ENCODE measurements around the gene SNRNP35. TPM values are rescaled to one million over a fixed set of nuclear protein-coding genes. Genes with fewer than 3 reads are reported as not detected.
A peak's percentile ranks its signal among the peaks of the same experiment; 100 is the strongest.

Gene SNRNP35
- total and polyA plus RNA-seq, 9 of the 15 experiments (the other 6 are each of a cell fraction or from before 2014, with no cell fraction given), result 17.7 to 41.0 (median 25.5) TPM

DNA sequence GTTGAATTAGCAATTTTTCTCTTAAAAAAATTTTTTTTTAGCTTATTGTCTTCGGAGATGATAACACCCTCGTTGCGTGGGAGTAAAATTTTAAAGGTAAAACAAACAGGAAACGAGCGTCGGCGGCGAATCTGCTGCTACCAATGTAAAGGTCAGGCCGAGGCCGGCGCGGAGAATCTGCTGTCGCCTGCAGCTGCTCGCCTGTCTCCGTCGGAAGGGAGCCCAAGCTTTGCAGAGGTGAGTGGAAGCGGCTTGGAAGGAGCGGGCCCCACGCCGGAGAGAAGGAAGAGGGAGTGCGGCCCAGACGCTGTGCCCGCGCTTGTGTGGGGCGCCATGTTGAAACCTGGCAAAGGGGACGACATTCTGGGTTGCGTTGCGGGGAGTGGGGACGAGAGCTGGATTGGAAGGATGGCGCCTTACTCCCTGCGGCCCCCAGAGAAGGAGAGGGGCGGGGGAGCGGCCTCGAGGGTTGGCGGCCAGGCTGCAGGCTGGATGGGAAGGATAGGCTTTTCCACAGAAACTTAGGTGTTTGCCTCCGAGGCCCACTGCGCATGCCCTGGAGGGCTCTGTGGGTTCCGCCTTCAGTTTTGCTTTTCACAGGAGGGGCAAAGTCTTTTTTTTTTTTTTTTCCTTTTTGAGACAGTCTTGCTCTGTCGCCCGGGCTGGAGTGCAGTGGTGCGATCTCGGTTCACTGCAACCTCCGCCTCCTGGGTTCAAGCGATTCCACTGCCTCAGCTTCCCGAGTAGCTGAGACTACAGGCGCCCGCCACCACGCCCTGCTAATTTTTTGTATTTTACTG, at the start of gene SNRNP35 (continued):
- TF ChIP-seq, protein P1, sequence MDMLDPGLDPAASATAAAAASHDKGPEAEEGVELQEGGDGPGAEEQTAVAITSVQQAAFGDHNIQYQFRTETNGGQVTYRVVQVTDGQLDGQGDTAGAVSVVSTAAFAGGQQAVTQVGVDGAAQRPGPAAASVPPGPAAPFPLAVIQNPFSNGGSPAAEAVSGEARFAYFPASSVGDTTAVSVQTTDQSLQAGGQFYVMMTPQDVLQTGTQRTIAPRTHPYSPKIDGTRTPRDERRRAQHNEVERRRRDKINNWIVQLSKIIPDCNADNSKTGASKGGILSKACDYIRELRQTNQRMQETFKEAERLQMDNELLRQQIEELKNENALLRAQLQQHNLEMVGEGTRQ (CRISPR knock-in tag; IDR thresholded peaks at IDR 0.05), result no peak
- TF ChIP-seq ZC3H4 (CRISPR knock-in tag; IDR thresholded peaks at IDR 0.05; ENCODE audit: borderline replicate concordance), result no peak
- TF ChIP-seq ZNF347 (CRISPR knock-in tag; IDR thresholded peaks at IDR 0.05; ENCODE audit: low read depth), result no peak
- no peak for TF ChIP-seq SMC3 (conservative IDR thresholded peaks at IDR 0.05; ENCODE audit: insufficient read depth, low read depth, low read length)
- no peak for TF ChIP-seq ZNF830 (CRISPR knock-in tag; IDR thresholded peaks at IDR 0.05)
- no peak for TF ChIP-seq DNMT1 (IDR thresholded peaks at IDR 0.05)
- no peak for TF ChIP-seq ZSCAN32 (CRISPR knock-in tag; IDR thresholded peaks at IDR 0.05)
- TF ChIP-seq, protein P2, sequence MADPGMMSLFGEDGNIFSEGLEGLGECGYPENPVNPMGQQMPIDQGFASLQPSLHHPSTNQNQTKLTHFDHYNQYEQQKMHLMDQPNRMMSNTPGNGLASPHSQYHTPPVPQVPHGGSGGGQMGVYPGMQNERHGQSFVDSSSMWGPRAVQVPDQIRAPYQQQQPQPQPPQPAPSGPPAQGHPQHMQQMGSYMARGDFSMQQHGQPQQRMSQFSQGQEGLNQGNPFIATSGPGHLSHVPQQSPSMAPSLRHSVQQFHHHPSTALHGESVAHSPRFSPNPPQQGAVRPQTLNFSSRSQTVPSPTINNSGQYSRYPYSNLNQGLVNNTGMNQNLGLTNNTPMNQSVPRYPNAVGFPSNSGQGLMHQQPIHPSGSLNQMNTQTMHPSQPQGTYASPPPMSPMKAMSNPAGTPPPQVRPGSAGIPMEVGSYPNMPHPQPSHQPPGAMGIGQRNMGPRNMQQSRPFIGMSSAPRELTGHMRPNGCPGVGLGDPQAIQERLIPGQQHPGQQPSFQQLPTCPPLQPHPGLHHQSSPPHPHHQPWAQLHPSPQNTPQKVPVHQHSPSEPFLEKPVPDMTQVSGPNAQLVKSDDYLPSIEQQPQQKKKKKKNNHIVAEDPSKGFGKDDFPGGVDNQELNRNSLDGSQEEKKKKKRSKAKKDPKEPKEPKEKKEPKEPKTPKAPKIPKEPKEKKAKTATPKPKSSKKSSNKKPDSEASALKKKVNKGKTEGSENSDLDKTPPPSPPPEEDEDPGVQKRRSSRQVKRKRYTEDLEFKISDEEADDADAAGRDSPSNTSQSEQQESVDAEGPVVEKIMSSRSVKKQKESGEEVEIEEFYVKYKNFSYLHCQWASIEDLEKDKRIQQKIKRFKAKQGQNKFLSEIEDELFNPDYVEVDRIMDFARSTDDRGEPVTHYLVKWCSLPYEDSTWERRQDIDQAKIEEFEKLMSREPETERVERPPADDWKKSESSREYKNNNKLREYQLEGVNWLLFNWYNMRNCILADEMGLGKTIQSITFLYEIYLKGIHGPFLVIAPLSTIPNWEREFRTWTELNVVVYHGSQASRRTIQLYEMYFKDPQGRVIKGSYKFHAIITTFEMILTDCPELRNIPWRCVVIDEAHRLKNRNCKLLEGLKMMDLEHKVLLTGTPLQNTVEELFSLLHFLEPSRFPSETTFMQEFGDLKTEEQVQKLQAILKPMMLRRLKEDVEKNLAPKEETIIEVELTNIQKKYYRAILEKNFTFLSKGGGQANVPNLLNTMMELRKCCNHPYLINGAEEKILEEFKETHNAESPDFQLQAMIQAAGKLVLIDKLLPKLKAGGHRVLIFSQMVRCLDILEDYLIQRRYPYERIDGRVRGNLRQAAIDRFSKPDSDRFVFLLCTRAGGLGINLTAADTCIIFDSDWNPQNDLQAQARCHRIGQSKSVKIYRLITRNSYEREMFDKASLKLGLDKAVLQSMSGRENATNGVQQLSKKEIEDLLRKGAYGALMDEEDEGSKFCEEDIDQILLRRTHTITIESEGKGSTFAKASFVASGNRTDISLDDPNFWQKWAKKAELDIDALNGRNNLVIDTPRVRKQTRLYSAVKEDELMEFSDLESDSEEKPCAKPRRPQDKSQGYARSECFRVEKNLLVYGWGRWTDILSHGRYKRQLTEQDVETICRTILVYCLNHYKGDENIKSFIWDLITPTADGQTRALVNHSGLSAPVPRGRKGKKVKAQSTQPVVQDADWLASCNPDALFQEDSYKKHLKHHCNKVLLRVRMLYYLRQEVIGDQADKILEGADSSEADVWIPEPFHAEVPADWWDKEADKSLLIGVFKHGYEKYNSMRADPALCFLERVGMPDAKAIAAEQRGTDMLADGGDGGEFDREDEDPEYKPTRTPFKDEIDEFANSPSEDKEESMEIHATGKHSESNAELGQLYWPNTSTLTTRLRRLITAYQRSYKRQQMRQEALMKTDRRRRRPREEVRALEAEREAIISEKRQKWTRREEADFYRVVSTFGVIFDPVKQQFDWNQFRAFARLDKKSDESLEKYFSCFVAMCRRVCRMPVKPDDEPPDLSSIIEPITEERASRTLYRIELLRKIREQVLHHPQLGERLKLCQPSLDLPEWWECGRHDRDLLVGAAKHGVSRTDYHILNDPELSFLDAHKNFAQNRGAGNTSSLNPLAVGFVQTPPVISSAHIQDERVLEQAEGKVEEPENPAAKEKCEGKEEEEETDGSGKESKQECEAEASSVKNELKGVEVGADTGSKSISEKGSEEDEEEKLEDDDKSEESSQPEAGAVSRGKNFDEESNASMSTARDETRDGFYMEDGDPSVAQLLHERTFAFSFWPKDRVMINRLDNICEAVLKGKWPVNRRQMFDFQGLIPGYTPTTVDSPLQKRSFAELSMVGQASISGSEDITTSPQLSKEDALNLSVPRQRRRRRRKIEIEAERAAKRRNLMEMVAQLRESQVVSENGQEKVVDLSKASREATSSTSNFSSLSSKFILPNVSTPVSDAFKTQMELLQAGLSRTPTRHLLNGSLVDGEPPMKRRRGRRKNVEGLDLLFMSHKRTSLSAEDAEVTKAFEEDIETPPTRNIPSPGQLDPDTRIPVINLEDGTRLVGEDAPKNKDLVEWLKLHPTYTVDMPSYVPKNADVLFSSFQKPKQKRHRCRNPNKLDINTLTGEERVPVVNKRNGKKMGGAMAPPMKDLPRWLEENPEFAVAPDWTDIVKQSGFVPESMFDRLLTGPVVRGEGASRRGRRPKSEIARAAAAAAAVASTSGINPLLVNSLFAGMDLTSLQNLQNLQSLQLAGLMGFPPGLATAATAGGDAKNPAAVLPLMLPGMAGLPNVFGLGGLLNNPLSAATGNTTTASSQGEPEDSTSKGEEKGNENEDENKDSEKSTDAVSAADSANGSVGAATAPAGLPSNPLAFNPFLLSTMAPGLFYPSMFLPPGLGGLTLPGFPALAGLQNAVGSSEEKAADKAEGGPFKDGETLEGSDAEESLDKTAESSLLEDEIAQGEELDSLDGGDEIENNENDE (IDR thresholded peaks at IDR 0.05; ENCODE audit: low read depth, low read length), result no peak
- TF ChIP-seq BRCA1 (IDR thresholded peaks at IDR 0.05), result no peak
- no peak for TF ChIP-seq BRCA1 (CRISPR knock-in tag; IDR thresholded peaks at IDR 0.05)
- TF ChIP-seq ATF7 (IDR thresholded peaks at IDR 0.05), result no peak; the same call in 1 of the 2 replicates
- no peak for TF ChIP-seq FOS (IDR thresholded peaks at IDR 0.05; ENCODE audit: extremely low read depth, insufficient read length)
- no peak for TF ChIP-seq RHOXF2B (CRISPR knock-in tag; conservative IDR thresholded peaks at IDR 0.05)
- no peak for TF ChIP-seq ZNF23 (CRISPR knock-in tag; IDR thresholded peaks at IDR 0.05)
- no peak for TF ChIP-seq PTRF (tag; IDR thresholded peaks at IDR 0.05)
- no peak for TF ChIP-seq ZZZ3 (IDR thresholded peaks at IDR 0.05)
- TF ChIP-seq MAZ (CRISPR knock-in tag; conservative IDR thresholded peaks at IDR 0.05 in 1 of 2, IDR thresholded peaks at IDR 0.05 in 1 of 2), result peak; percentile 57 to 76
- TF ChIP-seq FOXP1 (CRISPR knock-in tag; IDR thresholded peaks at IDR 0.05), result peak; percentile 94

Measured in K562 (cell line).